Bronchial epithelial cell (primary cell): ENCODE results near the gene PTPRZ1. TPM values are rescaled to one million over a fixed set of nuclear protein-coding genes. Genes with fewer than 3 reads are reported as not detected.

Experiments
- DNase-seq: peaks from one replicate; pipeline ENCODE4 v3.0.0-alpha.2; 2010; ENCODE audit warnings: low read depth
- FAIRE-seq: peaks from 2 replicates; lab custom pipeline; 2011; peaks lifted over from hg19 to GRCh38; lab: Jason Lieb, UNC
- H3K27me3 ChIP-seq: 2 replicates; pipeline ENCODE4 v1.5.1; 2011; ENCODE audit warnings: low read length; ENCODE audit not compliant: control insufficient read depth, insufficient read depth
- H3K36me3 ChIP-seq: 2 replicates; pipeline ENCODE4 v1.5.1; 2011; ENCODE audit warnings: low read length; ENCODE audit not compliant: control insufficient read depth, insufficient read depth
- H3K4me3 ChIP-seq: 2 replicates; pipeline ENCODE4 v1.5.1; 2011; ENCODE audit warnings: mild to moderate bottlenecking, low read depth, low read length, control low read depth
- total RNA-seq: library from RNA; depleted of rRNA; stranded (reverse); fragments of >200 nt; gene quantifications from 2 replicates; pipeline ENCODE4 v1.2.1, GENCODE V29; 2014
- TF ChIP-seq, protein P1 (sequence below): IDR thresholded peaks from 2 replicates; pipeline ENCODE4 v1.5.1; 2011; ENCODE audit warnings: mild to moderate bottlenecking, moderate library complexity, low read length, control low read depth, inconsistent platforms; ENCODE audit not compliant: insufficient read depth, severe bottlenecking

PTPRZ1 gene
- total RNA-seq, 1 donor from 2014 or later, result 2.6 TPM

DNA sequence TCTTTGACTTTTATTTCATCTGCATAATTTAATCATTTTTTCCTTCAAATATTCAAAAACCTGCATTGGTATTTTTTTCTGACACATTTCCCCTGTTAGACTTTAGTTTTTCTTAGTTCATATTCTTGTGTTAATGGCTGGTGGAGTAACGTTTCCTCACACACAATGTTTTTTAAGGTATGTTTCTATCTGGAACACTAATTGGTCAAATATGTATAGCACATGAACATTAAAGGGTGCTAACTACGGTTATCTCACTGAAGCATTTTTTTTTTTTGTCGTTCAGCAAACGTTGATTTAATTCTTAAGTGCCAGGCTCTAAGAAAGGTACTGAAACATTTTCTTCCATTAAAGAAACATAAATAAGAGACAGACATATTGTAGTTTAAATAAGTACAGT is 87.7 kb downstream of the PTPRZ1 start:
- H3K4me3 ChIP-seq, result no peak overlapping the region
- H3K36me3 ChIP-seq, result no peaks in the 10 kb centered on the region
- FAIRE-seq (no peak), DNase-seq (no peak)
- H3K27me3 ChIP-seq, result no peaks in the 10 kb centered on the region
- TF ChIP-seq, protein P1, sequence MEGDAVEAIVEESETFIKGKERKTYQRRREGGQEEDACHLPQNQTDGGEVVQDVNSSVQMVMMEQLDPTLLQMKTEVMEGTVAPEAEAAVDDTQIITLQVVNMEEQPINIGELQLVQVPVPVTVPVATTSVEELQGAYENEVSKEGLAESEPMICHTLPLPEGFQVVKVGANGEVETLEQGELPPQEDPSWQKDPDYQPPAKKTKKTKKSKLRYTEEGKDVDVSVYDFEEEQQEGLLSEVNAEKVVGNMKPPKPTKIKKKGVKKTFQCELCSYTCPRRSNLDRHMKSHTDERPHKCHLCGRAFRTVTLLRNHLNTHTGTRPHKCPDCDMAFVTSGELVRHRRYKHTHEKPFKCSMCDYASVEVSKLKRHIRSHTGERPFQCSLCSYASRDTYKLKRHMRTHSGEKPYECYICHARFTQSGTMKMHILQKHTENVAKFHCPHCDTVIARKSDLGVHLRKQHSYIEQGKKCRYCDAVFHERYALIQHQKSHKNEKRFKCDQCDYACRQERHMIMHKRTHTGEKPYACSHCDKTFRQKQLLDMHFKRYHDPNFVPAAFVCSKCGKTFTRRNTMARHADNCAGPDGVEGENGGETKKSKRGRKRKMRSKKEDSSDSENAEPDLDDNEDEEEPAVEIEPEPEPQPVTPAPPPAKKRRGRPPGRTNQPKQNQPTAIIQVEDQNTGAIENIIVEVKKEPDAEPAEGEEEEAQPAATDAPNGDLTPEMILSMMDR, result no peak

DNA sequence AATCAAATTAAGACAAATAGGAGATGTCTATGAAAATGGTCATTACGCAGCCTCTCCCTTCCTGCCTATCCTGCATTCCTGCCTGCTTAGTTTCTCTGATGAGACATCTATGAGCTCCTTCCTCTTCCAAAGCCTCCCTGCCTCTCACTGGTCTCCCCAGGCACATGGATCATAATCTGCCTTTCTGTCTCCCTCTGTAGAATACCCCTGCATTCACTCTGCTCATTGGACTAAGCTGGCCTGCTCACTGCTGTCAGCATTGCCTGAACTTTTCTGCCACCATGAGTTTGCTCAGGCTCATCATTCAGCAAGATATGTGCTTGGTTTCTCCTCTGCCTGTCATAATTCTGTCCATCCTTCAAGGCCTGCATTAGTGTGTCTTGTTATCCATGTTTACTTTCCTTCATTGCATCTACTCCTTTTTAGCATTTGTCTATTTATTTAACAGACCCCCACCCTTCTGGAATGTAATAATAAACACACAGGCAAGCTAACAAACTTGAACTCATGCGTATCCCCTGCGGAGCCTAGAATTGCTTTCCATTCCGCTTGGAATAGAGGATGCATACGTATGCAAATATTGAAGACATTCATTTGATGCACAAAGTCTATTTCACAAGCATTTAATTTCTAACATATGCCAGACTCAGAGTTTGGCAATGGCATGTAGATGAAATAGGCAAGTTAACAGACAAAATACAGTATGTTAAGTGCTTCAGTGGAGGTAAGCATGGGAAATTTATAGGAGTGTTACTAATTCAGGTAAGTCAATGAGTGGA is 88.3 kb downstream of the PTPRZ1 start:
- TF ChIP-seq, protein P1, result no peak
- H3K36me3 ChIP-seq, result no peaks in the 10 kb centered on the region
- H3K27me3 ChIP-seq, result no peaks in the 10 kb centered on the region
- DNase-seq, result peak; percentile 97
- peak; percentile 98 for FAIRE-seq
- H3K4me3 ChIP-seq, result no peak overlapping the region

DNA sequence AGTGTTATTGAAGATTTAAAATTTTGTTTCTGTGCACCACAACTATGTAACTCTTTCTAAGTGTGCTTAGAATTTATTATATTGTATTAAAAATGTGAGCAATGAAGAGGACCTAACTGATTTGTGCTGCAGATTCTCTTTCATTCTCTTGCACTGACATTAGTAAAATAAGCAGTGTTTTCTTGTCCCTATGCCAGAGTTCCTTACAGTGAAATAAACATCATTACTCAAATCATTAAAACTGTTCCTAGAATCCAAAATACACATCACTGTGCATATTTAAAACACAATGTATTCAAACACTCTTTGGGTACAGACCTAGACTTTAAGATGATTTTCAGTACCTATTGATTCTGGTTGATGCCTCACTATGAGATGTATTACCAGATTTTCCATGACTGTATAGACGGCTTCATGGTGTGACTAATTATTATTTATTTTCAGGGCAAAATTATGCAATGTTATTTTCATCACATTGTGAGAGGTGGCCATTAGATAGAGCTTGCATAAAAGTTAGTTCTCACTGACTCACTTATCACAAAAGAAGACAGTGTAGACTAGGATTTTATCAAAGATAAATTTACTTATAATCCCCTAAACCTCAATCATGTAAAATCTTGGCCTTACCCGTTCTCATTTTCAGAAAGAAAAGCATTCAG is 93.4 kb downstream of the PTPRZ1 start:
- DNase-seq (peak; percentile 66), FAIRE-seq (no peak)
- Histone ChIP-seq H3K27me3 (no peaks in the 10 kb centered on the region), H3K4me3 (no peak overlapping the region), H3K36me3 (no peaks in the 10 kb centered on the region)
- TF ChIP-seq, protein P1, result no peak

DNA sequence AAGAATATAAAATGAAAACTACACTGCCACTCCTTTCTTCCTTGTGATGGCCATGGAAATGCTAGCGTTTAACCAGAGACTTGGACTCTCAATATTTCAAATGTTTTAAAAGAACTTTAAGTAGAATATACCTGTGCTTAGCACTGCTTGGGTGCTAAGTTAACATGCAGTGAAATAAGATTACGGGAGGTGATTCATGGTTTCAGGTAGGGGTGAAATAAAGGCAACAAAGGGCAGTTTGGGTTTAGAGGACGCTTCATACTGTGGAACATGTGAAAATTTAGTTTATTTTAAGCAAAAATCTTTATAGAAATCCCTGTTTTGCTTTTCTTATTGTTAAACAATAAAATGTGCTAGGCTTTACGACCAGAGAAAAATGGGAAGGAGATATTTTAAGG is 94.0 kb downstream of the PTPRZ1 start:
- no peak for FAIRE-seq
- TF ChIP-seq, protein P1, result no peak
- Histone ChIP-seq H3K36me3 (no peaks in the 10 kb centered on the region), H3K4me3 (no peak overlapping the region), H3K27me3 (no peaks in the 10 kb centered on the region)
- DNase-seq, result no peak

DNA sequence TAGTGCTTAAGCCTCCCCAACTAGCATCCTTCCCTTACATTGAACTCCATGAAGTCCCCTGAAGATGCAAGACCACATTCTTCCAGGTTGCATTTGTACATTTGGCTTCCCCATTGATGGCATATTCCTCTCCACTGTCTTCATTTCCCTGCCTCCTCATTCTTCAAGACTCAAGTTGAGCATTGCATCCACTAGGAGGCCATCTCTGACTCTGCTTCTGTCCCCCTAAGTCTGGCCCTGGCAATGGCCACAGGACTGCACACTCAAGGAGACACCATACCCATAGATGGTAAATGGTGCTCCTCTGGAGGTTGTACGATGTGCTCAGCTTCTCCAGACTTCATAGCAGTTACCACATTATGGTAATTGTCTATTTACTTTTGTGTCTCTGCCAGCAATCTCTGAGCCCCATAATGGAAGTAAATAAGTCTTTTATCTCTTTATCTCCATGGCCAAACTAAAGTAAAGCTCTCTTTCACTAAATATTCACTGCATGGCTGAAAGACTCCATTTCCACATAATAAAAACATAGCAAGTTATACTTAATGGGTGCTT is 112.6 kb downstream of the PTPRZ1 start:
- TF ChIP-seq, protein P1, result no peak
- Histone ChIP-seq H3K4me3 (no peak overlapping the region), H3K36me3 (no peaks in the 10 kb centered on the region), H3K27me3 (no peaks in the 10 kb centered on the region)
- FAIRE-seq (no peak), DNase-seq (no peak)
